Fibroblast of the conjunctiva (primary cell): ENCODE results near the gene FKBP5.
"Not testable (repeated sequence)": the region's sequence is repeated elsewhere in the genome, so short reads cannot be mapped to it uniquely, and the experiment has no call there.

Source experiments
- DNase-seq: peaks from one replicate; pipeline ENCODE4 v3.0.0-alpha.2; 2010; ENCODE audit warnings: low read depth

Gene FKBP5

GRCh38 chr6:35583893-35584688 lies 104.6 kb downstream of the FKBP5 start:
- peak; percentile 81 for DNase-seq

GRCh38 chr6:35582315-35582714 lies 106.4 kb downstream of the FKBP5 start:
- DNase-seq: no peak

GRCh38 chr6:35581633-35582032 lies 107.1 kb downstream of the FKBP5 start:
- no peak for DNase-seq

- DNase-seq: no peak
These were observed 107.9 kb downstream of the FKBP5 start for GRCh38 chr6:35580836-35581235.

- DNase-seq: no peak
These were observed 112.0 kb downstream of the FKBP5 start for GRCh38 chr6:35576682-35577081.

GRCh38 chr6:35573495-35574110 lies 115.1 kb downstream of the FKBP5 start:
- no peak for DNase-seq

GRCh38 chr6:35570885-35571330 lies 117.8 kb downstream of the FKBP5 start:
- DNase-seq: not testable (repeated sequence)

- peak; percentile 47 for DNase-seq
These were observed 119.7 kb downstream of the FKBP5 start for GRCh38 chr6:35569011-35569461.

GRCh38 chr6:35566794-35567193 lies 121.9 kb downstream of the FKBP5 start:
- DNase-seq: no peak

GRCh38 chr6:35564733-35565132 lies 124.0 kb downstream of the FKBP5 start:
- no peak for DNase-seq

- DNase-seq: no peak
These were observed 126.7 kb downstream of the FKBP5 start for GRCh38 chr6:35562060-35562459.

GRCh38 chr6:35561113-35561512 lies 127.6 kb downstream of the FKBP5 start:
- DNase-seq: no peak

GRCh38 chr6:35558571-35558970 lies 130.1 kb downstream of the FKBP5 start:
- no peak for DNase-seq

- no peak for DNase-seq
These were observed 131.5 kb downstream of the FKBP5 start for GRCh38 chr6:35557239-35557638.

- DNase-seq: no peak
These were observed 133.9 kb downstream of the FKBP5 start for GRCh38 chr6:35554811-35555210.

- no peak for DNase-seq
These were observed 135.4 kb downstream of the FKBP5 start for GRCh38 chr6:35553315-35553714.

- no peak for DNase-seq
These were observed 136.3 kb downstream of the FKBP5 start for GRCh38 chr6:35552285-35552917.

- no peak for DNase-seq
These were observed 138.3 kb downstream of the FKBP5 start for GRCh38 chr6:35550437-35550836.

- DNase-seq: no peak
These were observed 141.0 kb downstream of the FKBP5 start for GRCh38 chr6:35547676-35548075.

- no peak for DNase-seq
These were observed 143.8 kb downstream of the FKBP5 start for GRCh38 chr6:35544769-35545361.

- no peak for DNase-seq
These were observed 145.1 kb downstream of the FKBP5 start for GRCh38 chr6:35543459-35544193.

GRCh38 chr6:35541836-35542235 lies 146.9 kb downstream of the FKBP5 start:
- DNase-seq: no peak
